GM21723 (cell line): ENCODE measurements around the gene FICD.

Experiments used
- ATAC-seq: cut with Tn5 transposase; IDR thresholded peaks from one replicate; pipeline ENCODE4 v1.9.1; 2021; ENCODE audit warnings: mild to moderate bottlenecking, moderate library complexity; ENCODE audit not compliant: unreplicated experiment

FICD gene

GRCh38 chr12:108565146-108565545 lies 50.1 kb downstream of the FICD start:
- no peak for ATAC-seq

- no peak for ATAC-seq
Measured at GRCh38 chr12:108565976-108566375, 50.9 kb downstream of the FICD start.

- ATAC-seq = no peak
Measured at GRCh38 chr12:108566452-108566851, 51.4 kb downstream of the FICD start.

- no peak for ATAC-seq
Measured at GRCh38 chr12:108567406-108568337, 52.6 kb downstream of the FICD start.

- ATAC-seq = peak; percentile 70
Measured at GRCh38 chr12:108568338-108569154, 53.5 kb downstream of the FICD start.
